Kidney tubule cell (primary cell): ENCODE results near the gene TENT4B.

Experiments used
- DNase-seq: peaks from one replicate; pipeline ENCODE4 v3.0.0-alpha.2; 2018; ENCODE audit warnings: low spot score

TENT4B gene

DNA sequence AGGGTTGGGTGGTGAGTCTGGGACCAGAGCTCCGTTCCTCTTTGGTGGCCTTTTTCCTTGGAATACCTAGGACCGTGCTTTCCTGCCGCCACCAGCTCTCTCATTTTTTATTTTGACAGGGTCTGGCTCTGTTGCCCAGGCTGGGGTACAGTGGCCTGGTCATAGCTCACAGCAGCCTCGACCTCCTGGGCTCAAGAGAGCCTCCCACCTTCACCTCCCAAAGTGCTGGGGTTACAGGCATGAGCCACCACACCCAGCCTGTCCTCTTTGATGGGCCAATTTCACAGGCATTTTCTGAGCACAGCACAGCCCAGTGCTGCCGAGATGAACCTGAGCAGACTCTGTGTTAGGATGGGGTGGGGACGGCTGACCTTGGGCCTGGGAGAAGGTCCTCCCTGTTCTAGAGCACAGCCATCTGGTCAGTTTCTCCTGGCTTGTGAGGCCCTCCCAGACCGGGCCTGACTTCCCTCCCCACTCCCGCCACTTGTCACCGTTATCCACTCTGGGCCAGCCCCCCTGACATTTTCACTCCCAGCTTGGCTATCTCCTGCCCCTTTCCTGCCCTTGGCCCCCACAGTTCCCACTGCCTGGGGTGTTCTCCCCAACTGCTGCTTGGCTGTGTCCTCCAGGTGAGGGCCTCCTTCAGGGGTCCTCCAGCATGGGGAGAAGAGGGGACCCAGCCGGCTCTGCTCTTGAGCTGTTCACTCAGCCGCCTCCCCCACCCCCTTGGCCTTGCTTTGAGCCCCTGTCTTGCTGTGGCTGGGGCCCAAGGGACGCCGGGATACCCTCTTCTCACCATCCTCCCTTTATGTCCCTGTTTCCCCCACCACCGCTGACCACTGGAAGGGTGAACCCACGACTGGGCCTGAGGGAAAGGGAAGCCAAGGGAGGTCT lies 118.3 kb downstream of the TENT4B start:
- no peak for DNase-seq

DNA sequence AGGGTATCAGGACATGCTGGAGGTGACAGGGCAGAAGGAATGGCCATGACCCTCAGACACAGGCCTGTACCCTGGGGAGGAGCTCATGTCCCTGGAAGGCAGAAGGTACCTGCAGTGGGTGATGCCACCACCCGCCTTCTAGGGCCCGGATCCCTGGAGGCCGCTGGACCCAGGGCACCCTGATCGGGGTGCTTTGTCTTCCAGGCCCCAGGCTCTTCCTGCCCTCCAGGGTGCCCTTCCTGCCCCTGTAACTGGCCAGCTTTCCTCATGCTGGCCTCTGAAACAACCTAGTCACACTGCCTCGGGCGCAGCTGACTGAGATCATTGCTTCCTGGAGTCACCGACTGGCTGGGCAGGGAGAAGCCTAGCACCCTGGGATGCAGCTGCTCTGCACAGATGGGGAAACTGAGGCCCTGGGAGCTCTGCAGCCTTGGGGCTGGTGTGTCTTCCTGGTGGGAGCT lies 119.0 kb downstream of the TENT4B start:
- no peak for DNase-seq

DNA sequence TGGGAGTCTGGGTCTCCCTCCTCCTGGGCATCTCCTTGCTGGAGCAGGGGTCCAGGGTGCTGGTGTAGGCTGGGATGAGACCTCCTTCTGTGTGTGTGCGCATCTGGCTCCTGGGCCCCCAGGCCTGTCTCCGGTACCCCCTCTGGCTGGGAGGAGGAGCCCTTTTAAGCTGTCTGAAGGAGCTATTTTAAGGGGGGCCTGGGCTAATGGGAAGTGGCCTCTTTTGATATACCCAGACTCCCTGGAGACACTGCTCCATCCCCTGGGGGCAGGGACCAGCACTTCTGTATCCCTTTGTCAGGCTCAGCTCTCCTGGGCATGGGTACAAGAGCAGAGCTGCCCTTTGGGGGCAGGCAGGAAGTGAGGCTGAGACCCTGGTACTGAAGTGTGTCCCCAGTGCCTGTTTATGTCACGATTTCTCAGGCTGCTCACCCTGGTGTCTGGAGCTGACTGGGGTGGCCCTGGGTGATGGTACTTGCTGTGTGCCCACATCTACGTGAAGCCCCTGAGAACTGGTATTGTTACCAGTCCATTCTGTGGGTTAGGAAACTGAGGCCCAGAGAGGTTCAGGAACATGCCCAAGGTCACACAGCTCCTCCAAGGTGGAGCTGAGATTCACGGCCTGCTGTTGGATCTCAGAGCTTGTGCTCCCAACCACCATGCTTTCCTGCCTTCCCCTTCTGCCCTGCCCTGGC lies 119.7 kb downstream of the TENT4B start:
- DNase-seq = no peak

DNA sequence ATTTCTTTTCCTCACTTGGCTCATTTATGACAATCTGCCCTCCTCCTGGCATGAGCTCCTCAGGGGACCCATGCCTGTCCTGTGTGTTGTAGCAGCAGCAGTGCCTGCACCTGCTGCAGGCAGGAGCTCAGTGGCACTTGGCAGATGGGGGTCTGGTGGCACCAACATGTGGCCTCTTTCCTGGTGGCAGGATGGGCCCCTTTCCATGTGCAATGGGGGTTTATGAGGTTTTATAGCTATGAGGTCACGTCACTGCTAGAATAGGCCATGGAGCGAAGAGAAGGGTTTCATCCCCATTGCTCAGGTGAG lies 120.2 kb downstream of the TENT4B start:
- DNase-seq = no peak

DNA sequence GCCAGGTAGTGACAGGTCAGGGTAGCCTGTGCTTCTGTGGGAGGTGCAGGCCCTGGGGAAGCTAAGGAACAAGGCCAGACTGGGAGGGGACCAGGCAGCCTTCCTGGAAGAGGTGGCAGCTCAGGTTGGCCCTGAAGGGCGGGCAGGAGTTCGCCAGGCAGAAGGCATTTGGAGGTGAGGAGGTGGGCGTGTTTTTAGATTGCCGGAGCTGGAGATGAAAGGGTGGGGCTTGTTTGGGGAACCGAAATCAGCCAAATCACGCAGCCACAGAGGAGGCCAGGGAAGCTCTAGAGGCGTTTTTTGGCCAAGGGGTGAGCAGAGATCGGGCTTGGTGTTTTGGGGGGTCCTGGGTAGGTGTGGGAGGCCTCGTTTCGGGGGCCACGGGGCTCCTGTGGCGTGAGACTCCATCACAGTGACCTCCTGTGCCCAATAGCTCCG lies 120.8 kb downstream of the TENT4B start:
- DNase-seq = no peak

DNA sequence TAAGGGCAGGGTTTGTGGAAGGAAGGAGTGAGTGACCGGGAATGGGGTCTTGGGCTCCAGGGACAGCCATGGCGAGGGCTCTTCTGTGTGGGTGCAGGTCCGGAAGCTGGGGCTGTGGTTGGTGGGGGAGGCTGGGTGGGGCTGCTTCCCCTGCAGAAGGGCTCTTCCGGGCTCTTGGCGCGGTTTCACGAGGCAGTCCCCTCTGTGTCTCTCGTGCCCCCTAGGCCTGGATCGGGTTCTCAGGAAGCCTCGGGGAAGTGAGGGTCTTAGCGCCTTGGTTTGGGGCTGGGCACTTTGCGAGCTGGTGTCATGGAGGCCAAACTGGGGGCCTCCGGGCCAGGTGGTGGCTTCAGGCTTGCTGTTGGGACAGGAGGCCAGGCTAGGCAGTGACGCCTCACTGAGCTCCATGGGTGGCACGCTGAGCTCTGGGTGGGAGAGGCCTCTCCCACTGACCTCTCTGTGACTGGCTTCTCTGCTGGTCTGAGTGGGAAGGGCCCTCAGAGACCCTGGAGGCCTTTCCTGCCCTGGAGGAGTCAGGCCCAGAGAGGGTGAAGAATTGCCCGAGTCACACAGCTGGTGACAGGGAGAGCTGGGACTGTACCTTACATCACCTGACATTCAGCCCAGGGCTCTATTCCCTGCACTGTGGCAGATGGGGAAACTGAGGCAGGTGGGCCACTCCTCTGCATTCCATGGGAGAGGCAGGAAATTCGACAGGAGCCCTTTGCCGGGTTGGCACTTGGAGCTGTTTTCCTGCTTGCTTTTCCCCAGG lies 121.4 kb downstream of the TENT4B start:
- DNase-seq = no peak

DNA sequence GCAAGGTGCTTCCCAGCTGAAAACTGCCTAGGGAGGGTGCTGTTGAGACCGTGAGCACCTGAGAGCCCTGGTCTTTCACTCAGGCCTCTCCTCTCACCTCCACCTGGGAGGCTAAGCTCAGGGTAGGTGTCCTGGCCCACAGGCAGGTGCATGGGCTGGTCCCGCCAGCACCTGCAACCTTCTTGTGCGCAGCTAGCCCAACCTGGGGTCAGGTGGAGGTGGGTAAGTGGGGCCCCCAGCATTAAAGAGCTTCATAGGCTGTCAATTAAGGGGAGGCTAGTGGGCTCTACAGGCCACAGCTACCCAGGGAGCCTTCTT lies 122.0 kb downstream of the TENT4B start:
- DNase-seq = no peak

DNA sequence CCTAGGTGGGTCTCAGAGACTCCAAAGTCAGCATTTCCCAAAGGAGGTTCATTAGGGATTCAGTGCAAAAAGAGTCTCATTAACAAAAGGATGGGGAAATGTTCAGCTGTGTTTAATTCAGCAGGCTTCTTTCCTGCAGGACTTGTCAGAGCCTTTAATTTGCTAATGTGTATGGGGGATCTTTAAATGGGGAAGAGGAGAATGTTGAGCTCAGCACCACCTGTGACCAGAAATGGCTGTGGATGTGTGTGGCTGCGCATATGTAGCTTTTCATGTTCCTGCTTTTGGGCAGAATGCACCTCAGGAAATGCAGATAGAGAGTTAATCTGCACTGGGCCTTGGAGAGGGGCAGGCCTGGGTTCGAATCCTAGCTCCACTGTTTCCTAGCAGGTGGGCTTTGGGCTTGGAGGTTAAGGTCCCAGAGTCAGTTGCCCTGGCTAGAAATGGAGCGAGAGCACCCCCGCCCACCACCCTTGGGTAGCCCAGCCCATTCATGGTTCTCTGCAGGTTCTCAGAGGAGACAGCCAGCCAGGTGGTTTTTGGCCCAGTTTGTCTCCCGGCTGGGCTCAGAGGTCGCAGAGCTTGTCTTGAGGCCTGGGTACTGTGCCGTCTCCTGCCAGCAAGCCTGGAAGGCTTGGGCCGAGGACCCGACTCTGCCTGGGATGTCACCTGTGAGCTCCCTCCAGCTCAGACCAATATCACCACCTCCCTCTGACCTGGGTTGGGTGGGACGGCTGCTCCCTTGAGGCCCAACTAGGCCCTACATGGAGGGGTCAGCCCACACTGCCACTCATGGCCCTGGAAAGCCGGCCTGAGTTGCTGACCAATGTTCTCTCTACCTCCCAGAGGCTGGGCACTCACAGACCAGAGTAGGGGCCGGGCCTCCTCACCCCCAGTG lies 122.6 kb downstream of the TENT4B start:
- no peak for DNase-seq

DNA sequence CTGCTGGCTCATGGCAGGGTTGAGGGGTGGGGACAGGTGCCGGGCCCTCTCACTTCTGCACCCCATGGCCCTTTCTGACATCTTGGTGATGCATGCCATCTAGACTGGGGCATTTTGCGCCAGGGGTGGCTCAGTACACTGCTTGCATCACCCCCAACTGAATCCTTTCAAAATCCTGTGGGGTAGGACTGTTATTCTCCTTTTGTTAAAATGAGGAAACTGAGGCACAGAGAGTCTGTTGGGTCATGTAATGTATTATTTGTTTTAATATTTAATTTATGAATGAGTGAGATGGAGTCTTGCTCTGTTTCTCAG lies 123.2 kb downstream of the TENT4B start:
- DNase-seq = no peak

DNA sequence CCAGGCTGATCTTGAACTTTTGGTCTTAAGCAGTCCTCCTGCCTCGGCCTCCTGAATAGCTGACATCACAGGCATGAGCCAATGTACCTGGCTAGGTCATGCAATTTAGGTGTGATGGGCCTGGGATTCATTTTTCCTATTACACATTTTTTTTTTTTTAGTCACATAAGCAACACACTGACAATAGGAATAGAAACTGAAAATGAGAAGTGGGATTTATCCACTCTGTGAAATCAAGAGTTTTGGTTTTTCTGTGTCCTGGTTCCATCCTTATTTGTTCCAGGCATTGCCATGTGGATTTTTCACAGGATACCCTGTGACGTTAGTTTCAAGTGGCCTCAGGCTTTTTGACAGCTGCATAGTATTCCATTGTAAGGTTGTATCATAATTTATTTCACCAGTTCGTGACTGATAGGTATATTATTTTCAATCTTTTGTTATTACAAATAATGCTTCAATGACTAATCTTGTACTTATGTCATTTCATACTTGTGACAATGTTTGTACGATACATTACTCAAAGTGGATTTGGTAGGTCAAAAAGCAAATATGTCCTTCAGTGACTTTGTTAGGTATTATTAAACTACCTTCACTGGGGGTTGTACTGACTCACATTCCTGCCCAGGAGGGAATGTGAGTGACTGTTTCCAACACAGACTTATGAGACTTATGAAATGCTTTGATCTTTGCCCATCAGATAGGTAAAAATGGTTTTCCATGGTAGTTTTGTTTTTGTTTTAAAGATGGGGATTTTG lies 123.9 kb downstream of the TENT4B start:
- peak; percentile 42 for DNase-seq

DNA sequence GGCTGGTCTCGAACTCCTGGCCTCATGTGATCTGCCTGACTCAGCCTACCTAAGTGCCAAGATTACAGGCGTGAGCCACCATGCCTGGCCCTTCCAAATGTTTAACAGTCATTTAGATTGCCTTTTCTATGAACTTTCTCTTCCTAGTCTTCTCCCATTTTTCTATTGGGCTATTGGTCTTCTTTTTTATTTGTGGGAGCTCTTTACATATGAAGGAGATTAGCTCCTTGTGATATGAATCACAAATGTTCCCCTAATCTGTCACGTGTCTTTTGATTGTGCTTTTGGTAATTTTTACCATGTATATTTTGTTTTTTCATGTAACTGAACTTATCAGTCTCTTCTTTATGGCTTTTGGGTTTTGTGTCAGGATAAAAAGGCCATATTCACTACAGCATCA lies 125.1 kb downstream of the TENT4B start:
- no peak for DNase-seq

DNA sequence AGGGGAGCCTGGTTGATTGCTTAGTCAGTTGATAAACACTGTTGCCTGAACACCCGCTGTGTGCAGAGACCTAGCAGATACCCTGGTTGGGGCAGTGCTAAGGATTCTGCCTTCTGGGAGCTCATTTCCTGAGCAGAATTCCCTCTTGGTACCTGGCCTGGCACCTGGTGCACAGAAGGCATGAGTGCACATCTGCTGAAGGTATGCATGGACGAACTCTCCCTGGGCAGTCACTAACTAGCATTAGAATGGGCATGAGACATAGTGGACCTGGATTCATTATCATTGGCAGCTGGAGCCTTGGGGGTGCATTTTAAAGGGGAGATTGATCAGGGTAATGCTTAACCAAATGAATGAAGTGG lies 126.4 kb downstream of the TENT4B start:
- DNase-seq = peak; percentile 24

DNA sequence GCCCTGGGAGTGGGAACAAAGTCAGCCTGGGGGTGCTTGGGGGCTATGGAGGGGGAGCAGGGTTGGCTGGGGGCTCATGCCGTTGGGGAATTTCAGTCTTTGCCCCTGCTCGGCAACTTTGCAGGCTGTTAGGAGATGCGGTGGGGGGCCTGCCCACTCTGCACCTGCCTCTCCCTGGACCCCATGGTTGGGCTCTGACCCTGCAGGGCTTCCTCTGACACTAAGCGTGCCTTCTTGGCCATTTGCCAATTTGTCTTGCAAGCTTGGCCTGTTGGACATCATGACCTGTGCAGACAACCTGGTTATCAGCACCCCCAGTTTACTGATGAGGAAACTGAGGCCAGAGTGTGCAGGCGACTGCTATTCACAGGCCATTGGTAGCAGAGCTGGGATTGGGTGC lies 127.8 kb downstream of the TENT4B start:
- DNase-seq = no peak
